Measurements from ENCODE around the gene EPHA10. TPM values are rescaled to one million over a fixed set of nuclear protein-coding genes. Genes with fewer than 3 reads are reported as not detected.

The EPHA10 gene
- total and polyA plus RNA-seq, 2 donors: 0.05 to 0.15 TPM

DNA sequence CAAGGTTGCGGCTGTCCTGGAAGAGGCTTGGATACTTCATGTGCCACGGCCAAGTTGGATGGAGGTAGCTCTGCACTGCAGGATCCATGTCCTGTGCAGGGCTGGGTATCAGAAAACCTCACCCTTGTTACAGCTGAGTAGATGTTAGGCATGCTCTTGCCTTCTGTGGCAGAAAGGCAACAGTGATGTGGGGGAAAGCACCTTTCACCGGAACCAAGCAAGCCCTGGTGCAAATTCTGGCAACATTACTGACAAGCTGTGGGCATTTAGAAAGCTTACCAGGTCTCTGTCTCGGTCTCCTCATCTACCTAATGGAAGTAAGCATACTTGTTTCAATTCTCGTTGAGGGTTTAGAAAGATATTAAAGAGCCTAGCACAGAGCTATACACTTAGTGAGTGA lies 87.1 kb downstream of the EPHA10 start:
- WGBS: 91% methylated on average over 5 of the region's 5 CpGs
- H3K27ac ChIP-seq (ENCODE audit: low read depth): no peak overlapping the region
- DNase-seq (ENCODE audit: extremely low spot score): no peak
- H3K36me3 ChIP-seq (ENCODE audit: insufficient read depth): no peaks in the 10 kb centered on the region
- H3K4me1 ChIP-seq (ENCODE audit: insufficient read depth): no peaks in the 10 kb centered on the region
- no peak overlapping the region for H3K4me3 ChIP-seq (ENCODE audit: low read depth, low read length)

GRCh38 chr1:37677143-37677439 lies 87.8 kb downstream of the EPHA10 start:
- Histone ChIP-seq H3K4me3 (ENCODE audit: low read depth, low read length) (no peak overlapping the region), H3K4me1 (ENCODE audit: insufficient read depth) (no peaks in the 10 kb centered on the region), H3K27ac (ENCODE audit: low read depth) (no peak overlapping the region), H3K36me3 (ENCODE audit: insufficient read depth) (no peaks in the 10 kb centered on the region)
- DNase-seq (ENCODE audit: extremely low spot score): no peak
- WGBS: 68% methylated on average over 4 of the region's 4 CpGs

DNA sequence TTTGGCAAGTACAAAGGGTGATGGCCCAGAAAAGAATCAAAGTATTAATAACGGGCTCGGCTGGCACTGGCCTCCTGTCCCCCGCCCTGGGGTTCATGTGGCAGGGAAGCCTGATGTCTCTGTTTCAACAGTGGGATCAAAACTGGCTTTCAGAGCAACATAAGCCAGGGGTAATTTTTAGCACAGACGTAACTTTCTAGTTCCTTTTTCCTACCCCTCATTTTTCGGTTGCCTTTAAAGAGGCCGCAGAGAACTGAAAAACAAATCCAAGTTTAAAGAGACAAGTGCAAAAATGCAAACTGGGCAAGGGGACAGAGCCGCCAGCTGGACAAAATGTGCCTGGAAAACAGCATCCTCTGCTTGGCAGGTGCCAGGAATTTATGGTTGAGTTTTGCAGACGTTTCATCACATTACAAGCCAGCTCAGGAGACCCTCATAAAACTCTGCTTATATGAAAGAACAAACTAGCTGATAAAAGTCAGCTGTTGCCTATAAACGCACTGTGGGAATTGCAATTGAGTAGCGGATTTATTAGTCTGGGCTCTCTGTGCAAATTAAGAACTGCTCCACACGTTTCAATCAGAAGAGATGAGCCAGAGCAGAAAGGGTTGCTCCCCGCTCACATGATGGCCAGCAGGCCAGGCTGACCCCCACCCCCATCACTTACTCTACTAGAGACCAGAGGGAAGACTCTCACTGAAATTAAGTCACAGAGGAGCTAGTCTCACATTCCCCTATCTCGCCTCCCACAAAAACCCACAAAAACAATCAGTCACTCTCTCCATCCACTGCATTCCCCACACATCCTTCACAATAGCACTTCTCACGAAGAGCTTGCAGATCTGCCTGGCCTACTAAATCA lies 88.4 kb downstream of the EPHA10 start:
- Histone ChIP-seq H3K4me3 (ENCODE audit: low read depth, low read length) (no peak overlapping the region), H3K4me1 (ENCODE audit: insufficient read depth) (no peaks in the 10 kb centered on the region), H3K36me3 (ENCODE audit: insufficient read depth) (no peaks in the 10 kb centered on the region), H3K27ac (ENCODE audit: low read depth) (no peak overlapping the region)
- WGBS: 14% methylated on average over 14 of the region's 14 CpGs
- peak; percentile 79 for DNase-seq (ENCODE audit: extremely low spot score)

- H3K36me3 ChIP-seq (ENCODE audit: insufficient read depth): no peaks in the 10 kb centered on the region
- DNase-seq (ENCODE audit: extremely low spot score): no peak
- 77% methylated on average over 10 of the region's 10 CpGs for WGBS
- H3K27ac ChIP-seq (ENCODE audit: low read depth): no peak overlapping the region
- H3K4me3 ChIP-seq (ENCODE audit: low read depth, low read length): no peak overlapping the region
- H3K4me1 ChIP-seq (ENCODE audit: insufficient read depth): no peaks in the 10 kb centered on the region
These were observed 91.0 kb downstream of the EPHA10 start for GRCh38 chr1:37673920-37674319.

DNA sequence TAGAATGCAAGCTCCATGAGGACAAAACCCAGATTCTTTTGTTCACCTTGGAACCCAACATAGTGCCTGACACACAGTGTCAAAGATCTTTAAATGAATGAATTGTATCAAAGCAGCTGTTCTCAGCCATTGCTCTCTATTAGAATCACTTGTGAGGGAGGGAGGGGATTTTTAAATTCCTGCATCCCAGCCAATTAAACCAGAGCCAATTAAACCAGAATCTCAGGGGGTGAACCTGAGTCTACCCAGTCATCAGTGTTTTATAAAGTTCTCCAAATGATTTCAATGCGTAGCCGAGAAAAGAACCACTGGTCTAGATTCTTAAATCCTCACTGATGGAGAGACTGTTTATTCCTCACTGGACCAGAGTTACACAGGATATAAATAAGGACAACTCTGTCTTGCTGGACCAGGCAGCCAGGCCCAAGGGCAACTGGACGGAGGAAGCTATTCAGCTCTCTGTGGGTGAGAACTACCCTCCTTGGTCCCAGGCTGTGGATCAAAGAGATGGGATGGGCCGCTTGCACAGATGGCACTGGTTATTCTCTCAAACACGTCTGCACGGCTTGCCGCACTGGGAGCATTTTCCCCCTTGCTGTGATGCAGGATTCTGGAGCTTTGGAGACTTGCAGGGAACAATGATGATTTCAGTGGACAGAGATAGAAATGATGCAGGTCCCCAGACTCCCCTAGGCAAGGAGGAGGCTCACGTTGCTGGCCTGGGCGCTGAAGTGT lies 92.6 kb downstream of the EPHA10 start:
- 35% methylated on average over 9 of the region's 9 CpGs for WGBS
- H3K27ac ChIP-seq (ENCODE audit: low read depth): no peak overlapping the region
- H3K4me1 ChIP-seq (ENCODE audit: insufficient read depth): no peaks in the 10 kb centered on the region
- H3K4me3 ChIP-seq (ENCODE audit: low read depth, low read length): no peak overlapping the region
- no peak for DNase-seq (ENCODE audit: extremely low spot score)
- H3K36me3 ChIP-seq (ENCODE audit: insufficient read depth): no peaks in the 10 kb centered on the region

DNA sequence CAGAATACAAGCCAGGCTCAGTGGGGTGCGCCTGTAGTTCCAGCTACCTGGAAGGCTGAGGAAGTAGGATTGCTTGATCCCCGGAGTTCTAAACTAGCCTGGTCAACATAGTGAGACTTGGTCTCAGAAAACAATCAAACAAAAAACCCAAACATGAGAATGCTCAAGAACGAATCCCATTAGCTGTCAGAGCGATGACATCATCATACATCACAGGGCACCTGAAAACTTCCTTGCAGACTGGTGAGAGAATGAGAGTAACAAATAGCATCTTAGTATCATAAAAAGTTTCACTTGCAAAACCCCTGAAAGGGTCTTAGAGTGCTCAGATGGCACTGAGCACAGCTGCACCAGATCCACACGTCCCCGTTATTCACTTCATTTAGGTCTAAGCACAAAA lies 93.7 kb downstream of the EPHA10 start:
- Histone ChIP-seq H3K27ac (ENCODE audit: low read depth) (no peak overlapping the region), H3K4me1 (ENCODE audit: insufficient read depth) (no peaks in the 10 kb centered on the region), H3K36me3 (ENCODE audit: insufficient read depth) (no peaks in the 10 kb centered on the region), H3K4me3 (ENCODE audit: low read depth, low read length) (no peak overlapping the region)
- 74% methylated on average over 6 of the region's 6 CpGs for WGBS
- no peak for DNase-seq (ENCODE audit: extremely low spot score)

- DNase-seq (ENCODE audit: extremely low spot score): no peak
- Histone ChIP-seq H3K4me3 (ENCODE audit: low read depth, low read length) (no peak overlapping the region), H3K36me3 (ENCODE audit: insufficient read depth) (no peaks in the 10 kb centered on the region), H3K4me1 (ENCODE audit: insufficient read depth) (no peaks in the 10 kb centered on the region), H3K27ac (ENCODE audit: low read depth) (no peak overlapping the region)
- WGBS: 55% methylated on average over 2 of the region's 2 CpGs
These were observed 94.8 kb downstream of the EPHA10 start for GRCh38 chr1:37670133-37670532.

GRCh38 chr1:37667023-37667671 lies 97.8 kb downstream of the EPHA10 start:
- DNase-seq (ENCODE audit: extremely low spot score): no peak
- 43% methylated on average over 17 of the region's 17 CpGs for WGBS

DNA sequence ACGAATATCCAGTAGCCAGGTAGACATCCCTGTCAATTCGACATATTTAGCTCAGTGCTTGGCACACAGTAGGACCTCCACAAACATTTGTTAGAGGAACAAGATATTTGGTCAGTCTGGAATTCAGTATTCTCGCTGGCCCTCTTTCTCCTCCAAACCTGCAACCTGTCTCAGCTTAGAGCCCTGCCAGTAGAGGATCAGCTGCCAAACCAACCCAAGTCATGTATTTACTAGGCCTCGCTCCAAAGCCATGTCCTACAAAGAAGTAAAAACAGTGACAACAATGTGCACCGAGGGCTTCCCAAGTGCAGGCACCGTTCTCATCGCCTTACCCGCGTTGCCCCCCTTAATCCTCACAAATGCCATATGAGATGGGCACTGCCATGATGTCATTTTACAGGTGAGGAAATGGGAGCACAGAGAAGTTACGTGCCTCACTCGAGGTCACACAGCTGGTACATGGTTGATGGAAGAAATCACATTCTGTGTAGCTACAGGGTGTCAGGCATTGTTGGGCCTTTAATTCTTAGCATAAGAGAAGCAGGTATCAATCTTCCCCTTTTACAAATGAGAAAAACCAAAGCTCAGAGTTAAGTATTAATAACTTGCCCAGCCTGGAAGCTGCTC lies 98.6 kb downstream of the EPHA10 start:
- Histone ChIP-seq H3K4me3 (ENCODE audit: low read depth, low read length) (no peak overlapping the region), H3K27ac (ENCODE audit: low read depth) (no peak overlapping the region), H3K36me3 (ENCODE audit: insufficient read depth) (no peaks in the 10 kb centered on the region), H3K4me1 (ENCODE audit: insufficient read depth) (no peaks in the 10 kb centered on the region)
- 76% methylated on average over 11 of the region's 11 CpGs for WGBS
- DNase-seq (ENCODE audit: extremely low spot score): no peak

More at GRCh38 chr1:37667023-37667671, 97.8 kb downstream of the EPHA10 start:
- Histone ChIP-seq H3K36me3 (ENCODE audit: insufficient read depth) (no peaks in the 10 kb centered on the region), H3K4me1 (ENCODE audit: insufficient read depth) (no peaks in the 10 kb centered on the region), H3K27ac (ENCODE audit: low read depth) (no peak overlapping the region), H3K4me3 (ENCODE audit: low read depth, low read length) (no peak overlapping the region)

Small RNA genes lying within 50 kb of the gene (small RNA-seq; reads per million reads assigned to genes)
- gene RF00019: not detected

Other genes starting within 250 kb of the EPHA10 start
- 11.6 TPM for gene SNIP1, start 210.8 kb downstream of the EPHA10 start, total RNA-seq
- 7.8 TPM for gene SNIP1, start 210.8 kb downstream of the EPHA10 start, polyA plus RNA-seq
- gene DNALI1, start 208.2 kb downstream of the EPHA10 start, total RNA-seq: 2.0 TPM
- gene DNALI1, start 208.2 kb downstream of the EPHA10 start, polyA plus RNA-seq: 8.8 TPM
- 68.2 TPM for gene GNL2, start 169.2 kb downstream of the EPHA10 start, total RNA-seq
- gene GNL2, start 169.2 kb downstream of the EPHA10 start, polyA plus RNA-seq: 27.1 TPM
- 0.21 TPM for gene RSPO1, start 130.2 kb downstream of the EPHA10 start, total RNA-seq
- gene RSPO1, start 130.2 kb downstream of the EPHA10 start, polyA plus RNA-seq: 2.2 TPM
- gene CDCA8, start 72.6 kb downstream of the EPHA10 start, total RNA-seq: 3.1 TPM
- 1.3 TPM for gene CDCA8, start 72.6 kb downstream of the EPHA10 start, polyA plus RNA-seq
- gene MANEAL, start 28.7 kb upstream of the EPHA10 start, total RNA-seq: 3.3 TPM
- 3.1 TPM for gene MANEAL, start 28.7 kb upstream of the EPHA10 start, polyA plus RNA-seq
- gene C1orf122, start 42.7 kb upstream of the EPHA10 start, total RNA-seq: 10.0 TPM
- 59.2 TPM for gene C1orf122, start 42.7 kb upstream of the EPHA10 start, polyA plus RNA-seq
- 6.0 TPM for gene YRDC, start 43.1 kb upstream of the EPHA10 start, total RNA-seq
- gene YRDC, start 43.1 kb upstream of the EPHA10 start, polyA plus RNA-seq: 15.0 TPM
- 4.4 TPM for gene MTF1, start 94.5 kb upstream of the EPHA10 start, total RNA-seq
- 5.6 TPM for gene MTF1, start 94.5 kb upstream of the EPHA10 start, polyA plus RNA-seq
- gene INPP5B, start 181.9 kb upstream of the EPHA10 start, total RNA-seq: 26.9 TPM
- 27.8 TPM for gene INPP5B, start 181.9 kb upstream of the EPHA10 start, polyA plus RNA-seq
- gene SF3A3, start 224.9 kb upstream of the EPHA10 start, total RNA-seq: 78.5 TPM
- 37.5 TPM for gene SF3A3, start 224.9 kb upstream of the EPHA10 start, polyA plus RNA-seq
- gene FHL3, start 240.4 kb upstream of the EPHA10 start, total RNA-seq: 9.4 TPM
- 89.6 TPM for gene FHL3, start 240.4 kb upstream of the EPHA10 start, polyA plus RNA-seq
- gene UTP11, start 247.6 kb upstream of the EPHA10 start, total RNA-seq: 45.4 TPM
- 43.5 TPM for gene UTP11, start 247.6 kb upstream of the EPHA10 start, polyA plus RNA-seq